ENCODE measurements around the gene SYNE3. TPM values are rescaled to one million over a fixed set of nuclear protein-coding genes. Genes with fewer than 3 reads are reported as not detected.

SYNE3 gene
- polyA plus RNA-seq, 10 donors, result 6.1 to 10.1 (median 9.4) TPM

GRCh38 chr14:95489214-95490137 is 27.0 kb downstream of the SYNE3 start:
- no peak for DNase-seq

GRCh38 chr14:95488376-95489213 is 27.9 kb downstream of the SYNE3 start:
- DNase-seq, result no peak

- no peak for DNase-seq
Observed at GRCh38 chr14:95487669-95488084, 28.8 kb downstream of the SYNE3 start.

- DNase-seq, result no peak
Observed at GRCh38 chr14:95486875-95487668, 29.4 kb downstream of the SYNE3 start.

- DNase-seq, result no peak
Observed at GRCh38 chr14:95485222-95485819, 31.1 kb downstream of the SYNE3 start.

GRCh38 chr14:95484296-95484695 is 32.2 kb downstream of the SYNE3 start:
- no peak for DNase-seq

GRCh38 chr14:95483309-95484165 is 32.9 kb downstream of the SYNE3 start:
- DNase-seq, result peak; percentile 57 to 86 (median 78)

- DNase-seq, result no peak
Observed at GRCh38 chr14:95482627-95483308, 33.7 kb downstream of the SYNE3 start.

- no peak for DNase-seq
Observed at GRCh38 chr14:95481391-95482022, 34.9 kb downstream of the SYNE3 start.

- DNase-seq, result no peak
Observed at GRCh38 chr14:95480887-95481226, 35.6 kb downstream of the SYNE3 start.

- DNase-seq, result peak in 1 of 3 donors; percentile 61
Observed at GRCh38 chr14:95480109-95480886, 36.2 kb downstream of the SYNE3 start.

- no peak for DNase-seq
Observed at GRCh38 chr14:95479494-95479893, 37.0 kb downstream of the SYNE3 start.

GRCh38 chr14:95478818-95479217 is 37.6 kb downstream of the SYNE3 start:
- DNase-seq, result no peak

GRCh38 chr14:95478309-95478708 is 38.1 kb downstream of the SYNE3 start:
- no peak for DNase-seq

GRCh38 chr14:95477411-95478269 is 38.8 kb downstream of the SYNE3 start:
- peak in 1 of 3 donors; percentile 43 for DNase-seq

GRCh38 chr14:95476747-95477146 is 39.7 kb downstream of the SYNE3 start:
- no peak for DNase-seq

- no peak for DNase-seq
Observed at GRCh38 chr14:95475540-95476240, 40.8 kb downstream of the SYNE3 start.

All from muscle of back (tissue), 11 donors.